HEK293T (cell line): ENCODE measurements around the gene PROM2.

Experiments
- ARNT ChIP-seq: fragments of 450-650 bp; IDR thresholded peaks from 2 replicates; pipeline ENCODE4 v1.6.1; 2017; ENCODE audit warnings: mild to moderate bottlenecking
- BHLHE40 ChIP-seq: fragments of 450-650 bp; IDR thresholded peaks from 2 replicates; pipeline ENCODE4 v1.6.1; 2016; ENCODE audit warnings: mild to moderate bottlenecking, moderate library complexity, borderline replicate concordance
- CTBP1 ChIP-seq: fragments of 450-650 bp; IDR thresholded peaks from 2 replicates; pipeline ENCODE4 v1.6.1; 2016; ENCODE audit warnings: borderline replicate concordance
- FOXK2 ChIP-seq: fragments of 450-650 bp; IDR thresholded peaks from 2 replicates; pipeline ENCODE4 v1.6.1; 2016; ENCODE audit warnings: mild to moderate bottlenecking
- FOXM1 ChIP-seq: fragments of 450-650 bp; IDR thresholded peaks from 2 replicates; pipeline ENCODE4 v1.6.1; 2017; ENCODE audit warnings: mild to moderate bottlenecking, borderline replicate concordance
- HDGF ChIP-seq: fragments of 450-650 bp; IDR thresholded peaks from 2 replicates; pipeline ENCODE4 v1.6.1; 2017; ENCODE audit warnings: antibody characterized with exemption, borderline replicate concordance
- LEF1 ChIP-seq: fragments of 450-650 bp; IDR thresholded peaks from 2 replicates; pipeline ENCODE4 v1.6.1; 2017; ENCODE audit warnings: mild to moderate bottlenecking, borderline replicate concordance
- PKNOX1 ChIP-seq: fragments of 450-650 bp; IDR thresholded peaks from 2 replicates; pipeline ENCODE4 v1.6.1; 2016
- SP1 ChIP-seq: fragments of 450-650 bp; IDR thresholded peaks from 2 replicates; pipeline ENCODE4 v1.6.1; 2017
- SUZ12 ChIP-seq: fragments of 450-650 bp; IDR thresholded peaks from 2 replicates; pipeline ENCODE4 v1.6.1; 2016; ENCODE audit warnings: mild to moderate bottlenecking
- TARDBP ChIP-seq: fragments of 450-650 bp; IDR thresholded peaks from 2 replicates; pipeline ENCODE4 v1.6.1; 2016
- ZNF384 ChIP-seq: fragments of 450-650 bp; IDR thresholded peaks from 2 replicates; pipeline ENCODE4 v1.6.1; 2016

- no peak for TF ChIP-seq LEF1
- no peak for TF ChIP-seq FOXK2
- TF ChIP-seq HDGF, result no peak
- TF ChIP-seq ZNF384, result no peak
- TF ChIP-seq PKNOX1, result no peak
- no peak for TF ChIP-seq FOXM1
- no peak for TF ChIP-seq BHLHE40
- TF ChIP-seq SP1, result no peak
- no peak for TF ChIP-seq SUZ12
- TF ChIP-seq TARDBP, result no peak
- no peak for TF ChIP-seq CTBP1
- no peak for TF ChIP-seq ARNT
These were observed 21.8 kb downstream of the PROM2 start for GRCh38 chr2:95296011-95296410.
